Activated B cell treated with CpG ODN at 0.5 μM for 24 hours (primary cell): ENCODE measurements around the gene FREY1. TPM values are rescaled to one million over a fixed set of nuclear protein-coding genes. Genes with fewer than 3 reads are reported as not detected.
A peak's percentile ranks its signal among the peaks of the same experiment; 100 is the strongest.

ENCODE experiments used
- ATAC-seq: fragments of 200-7000 bp; cut with Tn5 transposase; one replicate; pipeline ENCODE4 v1.10.0; 2021; ENCODE audit warnings: low read depth, mild to moderate bottlenecking, moderate library complexity
- CTCF ChIA-PET: fragments of 350-600 bp; sonication (Branson Sonifier 250); formaldehyde crosslinking; loops from one replicate; lab custom pipeline; 2021; ENCODE audit warnings: antibody characterized with exemption; lab: Charles Lee
- POLR2A ChIA-PET: fragments of 350-600 bp; sonication (Branson Sonifier 250); formaldehyde crosslinking; loops from one replicate; lab custom pipeline; 2021; ENCODE audit warnings: antibody characterized with exemption; lab: Charles Lee
- DNase-seq: peaks from one replicate; pipeline ENCODE4 v3.0.0; 2022
- H3K27ac Mint-ChIP-seq: one replicate; pipeline ENCODE4 v1.8.0; 2020; ENCODE audit warnings: mixed read lengths
- H3K27me3 Mint-ChIP-seq: one replicate; pipeline ENCODE4 v1.8.0; 2021; ENCODE audit warnings: mixed read lengths
- H3K36me3 Mint-ChIP-seq: one replicate; pipeline ENCODE4 v1.8.0; 2021; ENCODE audit warnings: low read depth, mixed read lengths
- H3K4me1 Mint-ChIP-seq: one replicate; pipeline ENCODE4 v1.8.0; 2021; ENCODE audit warnings: mixed read lengths
- H3K4me3 Mint-ChIP-seq: one replicate; pipeline ENCODE4 v1.8.0; 2020; ENCODE audit warnings: mild to moderate bottlenecking, mixed read lengths
- H3K9me3 Mint-ChIP-seq: one replicate; pipeline ENCODE4 v1.8.0; 2020; ENCODE audit warnings: mixed read lengths
- CTCF ChIP-seq: fragments of 200-600 bp; IDR thresholded peaks from one replicate; pipeline ENCODE4 v1.8.0; 2022; ENCODE audit warnings: antibody characterized with exemption, mild to moderate bottlenecking
- intact Hi-C: fragments of 100-400 bp; cut with micrococcal nuclease; formaldehyde crosslinking; loops from one replicate; pipeline ENCODE4 v1.15.1; 2024
- total RNA-seq: library from RNA; stranded (reverse); gene quantifications from 2 replicates; pipeline ENCODE4 v1.2.3, GENCODE V29; 2022

Gene FREY1
- total RNA-seq, 1 donor from 2014 or later, result 4.6 TPM

GRCh38 chr11:45885921-45886721, 20.9 kb downstream of the FREY1 start:
- H3K36me3 Mint-ChIP-seq, result peaks cover 16% of the 10 kb centered on the region
- no peak overlapping the region for H3K27ac Mint-ChIP-seq
- H3K4me1 Mint-ChIP-seq, result peaks cover 10% of the 10 kb centered on the region
- ChIA-PET CTCF (no interaction called here), POLR2A (interaction anchor here (0.9 kb wide), 1 partner anchor 32 kb away, joined by 3 read pairs; the partner anchor contains the start of gene PEX16)
- no peaks in the 10 kb centered on the region for H3K27me3 Mint-ChIP-seq
- peak overlapping the region; percentile 56 for H3K4me3 Mint-ChIP-seq
- no peaks in the 10 kb centered on the region for H3K9me3 Mint-ChIP-seq
- intact Hi-C loops, result loop anchor here (1.0 to 5.0 kb wide), 7 partner anchors 13 to 507 kb away; partner anchors contain the start of gene CRY2
- no peak for TF ChIP-seq CTCF
- DNase-seq (no peak), ATAC-seq (no peak)

- peak; percentile 61 for DNase-seq
- intact Hi-C loops, result loop anchor here (1.0 to 5.0 kb wide), 7 partner anchors 14 to 507 kb away; partner anchors contain the start of gene CRY2
These were observed 21.7 kb downstream of the FREY1 start, which contains the start of gene MAPK8IP1 for GRCh38 chr11:45885274-45885920. Gene MAPK8IP1 (plus strand): TSS chr11:45885651. CDS start chr11:45885821, 170 bp downstream.

GRCh38 chr11:45884596-45885185, 22.4 kb downstream of the FREY1 start:
- CTCF ChIA-PET, result interaction anchor here (1.9 kb wide), 1 partner anchor 122 kb away, joined by 7 read pairs; no protein-coding TSS in a partner anchor
- intact Hi-C loops, result loop anchor here (1.0 to 5.0 kb wide), 7 partner anchors 15 to 508 kb away; partner anchors contain the start of gene CRY2
- no peak for TF ChIP-seq CTCF
- Mint-ChIP-seq H3K4me1 (peaks cover 10% of the 10 kb centered on the region), H3K27me3 (no peaks in the 10 kb centered on the region), H3K4me3 (peak overlapping the region; percentile 80), H3K36me3 (peaks cover 30% of the 10 kb centered on the region), H3K9me3 (no peaks in the 10 kb centered on the region), H3K27ac (no peak overlapping the region)
- no peak for ATAC-seq
- DNase-seq, result no peak
- POLR2A ChIA-PET, result interaction anchor here (1.1 kb wide), 1 partner anchor 12 kb away, joined by 3 read pairs; no protein-coding TSS in a partner anchor

More at GRCh38 chr11:45885274-45885920, 21.7 kb downstream of the FREY1 start, which contains the start of gene MAPK8IP1:
- Mint-ChIP-seq H3K27me3 (no peaks in the 10 kb centered on the region), H3K27ac (no peak within 1 kb of the TSS), H3K36me3 (peaks cover 23% of the 10 kb centered on the region), H3K4me3 (peak within 1 kb of the TSS; percentile 80), H3K4me1 (peaks cover 10% of the 10 kb centered on the region), H3K9me3 (no peaks in the 10 kb centered on the region)
- ATAC-seq, result peak; percentile 88
- ChIA-PET CTCF (interaction anchor here (1.9 kb wide), 1 partner anchor 121 kb away, joined by 7 read pairs; no protein-coding TSS in a partner anchor), POLR2A (no interaction called here)
- TF ChIP-seq CTCF, result no peak

GRCh38 chr11:45881708-45882368, 25.2 kb downstream of the FREY1 start:
- Mint-ChIP-seq H3K4me1 (peaks cover 10% of the 10 kb centered on the region), H3K36me3 (peaks cover 53% of the 10 kb centered on the region), H3K9me3 (no peaks in the 10 kb centered on the region), H3K27me3 (no peaks in the 10 kb centered on the region), H3K27ac (no peak overlapping the region), H3K4me3 (no peak overlapping the region)
- DNase-seq (no peak), ATAC-seq (no peak)
- POLR2A ChIA-PET, result no interaction called here
- CTCF ChIA-PET, result no interaction called here
- TF ChIP-seq CTCF, result no peak
- intact Hi-C loops, result no loop called here
